ENCODE measurements around the gene NCOA7. TPM values are rescaled to one million over a fixed set of nuclear protein-coding genes. Genes with fewer than 3 reads are reported as not detected.

Gene NCOA7
- total RNA-seq, 1 donor from 2014 or later = 74.9 TPM

DNA sequence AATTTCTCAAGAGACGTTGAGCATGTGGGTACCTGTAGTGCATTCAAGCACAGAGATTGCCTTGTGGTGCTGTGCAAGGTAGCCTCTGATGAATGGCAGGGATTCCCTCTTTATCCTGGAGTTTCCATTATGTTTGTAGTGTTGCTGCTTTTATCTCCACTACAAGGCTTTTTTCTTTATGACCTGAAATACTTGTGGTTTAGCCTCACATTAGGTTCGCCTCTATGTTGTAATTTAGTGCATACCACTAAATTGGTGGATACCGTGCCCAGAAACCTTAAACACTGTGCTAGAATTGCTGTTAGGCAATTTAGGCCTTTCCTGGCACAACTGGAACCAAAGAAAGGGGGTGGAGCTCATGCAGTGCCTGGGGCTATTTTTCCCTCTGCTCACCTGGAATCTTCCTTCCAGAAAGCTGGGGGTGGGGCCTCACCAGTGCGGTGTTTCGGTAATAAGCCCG, 76.8 kb downstream of the NCOA7 start:
- DNase-seq (ENCODE audit: low spot score) = no peak
- Mint-ChIP-seq H3K4me1 (ENCODE audit: low read depth) (peaks cover 18% of the 10 kb centered on the region), H3K9me3 (ENCODE audit: low read depth) (no peaks in the 10 kb centered on the region), H3K4me3 (ENCODE audit: unreplicated experiment) (no peak overlapping the region), H3K36me3 (ENCODE audit: low read depth) (peaks cover 9% of the 10 kb centered on the region), H3K27me3 (ENCODE audit: low read depth) (no peaks in the 10 kb centered on the region), H3K27ac (ENCODE audit: unreplicated experiment) (no peak overlapping the region)
- TF ChIP-seq, protein P1, sequence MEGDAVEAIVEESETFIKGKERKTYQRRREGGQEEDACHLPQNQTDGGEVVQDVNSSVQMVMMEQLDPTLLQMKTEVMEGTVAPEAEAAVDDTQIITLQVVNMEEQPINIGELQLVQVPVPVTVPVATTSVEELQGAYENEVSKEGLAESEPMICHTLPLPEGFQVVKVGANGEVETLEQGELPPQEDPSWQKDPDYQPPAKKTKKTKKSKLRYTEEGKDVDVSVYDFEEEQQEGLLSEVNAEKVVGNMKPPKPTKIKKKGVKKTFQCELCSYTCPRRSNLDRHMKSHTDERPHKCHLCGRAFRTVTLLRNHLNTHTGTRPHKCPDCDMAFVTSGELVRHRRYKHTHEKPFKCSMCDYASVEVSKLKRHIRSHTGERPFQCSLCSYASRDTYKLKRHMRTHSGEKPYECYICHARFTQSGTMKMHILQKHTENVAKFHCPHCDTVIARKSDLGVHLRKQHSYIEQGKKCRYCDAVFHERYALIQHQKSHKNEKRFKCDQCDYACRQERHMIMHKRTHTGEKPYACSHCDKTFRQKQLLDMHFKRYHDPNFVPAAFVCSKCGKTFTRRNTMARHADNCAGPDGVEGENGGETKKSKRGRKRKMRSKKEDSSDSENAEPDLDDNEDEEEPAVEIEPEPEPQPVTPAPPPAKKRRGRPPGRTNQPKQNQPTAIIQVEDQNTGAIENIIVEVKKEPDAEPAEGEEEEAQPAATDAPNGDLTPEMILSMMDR (IDR thresholded peaks at IDR 0.05) = no peak

DNA sequence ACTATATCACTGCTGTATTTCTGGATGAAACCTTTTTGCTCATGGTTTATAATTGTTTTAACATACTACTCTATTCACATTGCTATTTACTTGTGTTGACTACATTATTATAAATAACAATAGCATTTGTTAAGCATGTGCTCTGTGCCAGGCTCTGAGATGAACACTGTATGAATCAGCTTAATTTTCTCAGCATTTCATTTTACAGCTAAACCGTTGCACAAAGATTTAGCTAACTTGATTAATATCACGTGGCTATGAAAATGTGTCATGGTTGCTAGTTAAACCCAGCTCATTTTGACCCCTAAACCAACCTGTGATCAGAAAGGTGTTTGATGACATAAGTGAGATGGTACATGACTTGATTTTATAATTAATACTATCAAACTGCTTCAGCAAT, 77.5 kb downstream of the NCOA7 start:
- H3K36me3 Mint-ChIP-seq (ENCODE audit: low read depth) = peaks cover 9% of the 10 kb centered on the region
- no peak overlapping the region for H3K27ac Mint-ChIP-seq (ENCODE audit: unreplicated experiment)
- H3K4me1 Mint-ChIP-seq (ENCODE audit: low read depth) = peaks cover 25% of the 10 kb centered on the region
- H3K4me3 Mint-ChIP-seq (ENCODE audit: unreplicated experiment) = no peak overlapping the region
- TF ChIP-seq, protein P1 (IDR thresholded peaks at IDR 0.05) = no peak
- DNase-seq (ENCODE audit: low spot score) = no peak
- H3K9me3 Mint-ChIP-seq (ENCODE audit: low read depth) = no peaks in the 10 kb centered on the region
- no peaks in the 10 kb centered on the region for H3K27me3 Mint-ChIP-seq (ENCODE audit: low read depth)

DNA sequence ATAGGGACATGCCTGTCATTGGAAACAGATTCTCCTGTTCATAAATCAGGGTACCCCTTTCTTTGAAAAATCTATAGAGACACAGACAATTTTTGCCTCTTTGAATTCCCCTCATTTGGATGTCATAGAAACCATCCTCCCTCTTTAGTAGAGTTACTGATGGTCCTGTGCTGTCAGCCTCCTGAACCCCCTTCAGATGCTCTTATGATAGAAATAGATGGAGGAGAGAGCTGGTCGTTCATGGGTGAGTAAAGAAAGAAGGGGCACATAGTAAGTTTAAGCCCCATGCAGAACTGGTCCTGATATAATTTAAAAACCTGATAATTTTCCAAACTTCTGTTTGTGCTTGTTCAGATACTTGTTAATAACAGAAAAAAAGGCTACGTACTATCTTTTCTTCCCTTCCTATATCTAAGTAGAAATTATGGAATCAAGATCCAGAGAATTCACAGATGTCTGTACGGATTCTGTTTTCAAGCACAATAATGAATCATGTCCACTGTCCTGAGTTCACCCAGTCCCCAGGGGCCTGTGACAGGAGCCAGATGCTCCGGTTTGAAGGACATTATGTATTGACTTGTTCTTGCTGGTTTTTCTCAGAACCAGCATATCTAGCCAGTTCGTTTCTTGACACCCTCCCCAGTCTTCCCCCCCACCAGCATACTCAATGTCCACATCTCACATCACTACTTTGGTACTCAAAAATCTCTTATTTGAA, 78.1 kb downstream of the NCOA7 start:
- H3K27ac Mint-ChIP-seq (ENCODE audit: unreplicated experiment) = no peak overlapping the region
- TF ChIP-seq, protein P1 (IDR thresholded peaks at IDR 0.05) = no peak
- H3K4me3 Mint-ChIP-seq (ENCODE audit: unreplicated experiment) = no peak overlapping the region
- no peaks in the 10 kb centered on the region for H3K27me3 Mint-ChIP-seq (ENCODE audit: low read depth)
- H3K4me1 Mint-ChIP-seq (ENCODE audit: low read depth) = peaks cover 29% of the 10 kb centered on the region
- DNase-seq (ENCODE audit: low spot score) = no peak
- no peaks in the 10 kb centered on the region for H3K9me3 Mint-ChIP-seq (ENCODE audit: low read depth)
- peaks cover 9% of the 10 kb centered on the region for H3K36me3 Mint-ChIP-seq (ENCODE audit: low read depth)

DNA sequence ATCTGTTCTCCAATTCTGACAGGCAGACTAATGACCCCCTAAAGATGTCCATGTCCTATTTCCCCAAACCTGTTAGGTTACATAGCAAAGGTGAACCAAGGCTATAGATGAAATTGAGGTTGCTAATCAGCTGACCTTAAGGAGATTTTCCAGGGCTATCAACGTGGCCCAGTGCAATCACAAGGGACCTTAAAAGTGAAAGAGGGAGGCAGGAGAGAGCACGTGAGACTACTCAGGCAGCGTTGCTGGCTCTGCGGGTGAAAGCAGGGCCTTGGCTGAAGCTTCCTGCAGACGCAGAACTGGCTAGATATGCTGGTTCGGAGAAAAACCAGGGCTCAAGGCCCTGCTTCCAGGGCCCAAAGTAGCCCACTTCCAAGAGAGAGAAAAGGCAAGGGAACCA, 78.7 kb downstream of the NCOA7 start:
- no peaks in the 10 kb centered on the region for H3K9me3 Mint-ChIP-seq (ENCODE audit: low read depth)
- H3K36me3 Mint-ChIP-seq (ENCODE audit: low read depth) = peaks cover 9% of the 10 kb centered on the region

DNA sequence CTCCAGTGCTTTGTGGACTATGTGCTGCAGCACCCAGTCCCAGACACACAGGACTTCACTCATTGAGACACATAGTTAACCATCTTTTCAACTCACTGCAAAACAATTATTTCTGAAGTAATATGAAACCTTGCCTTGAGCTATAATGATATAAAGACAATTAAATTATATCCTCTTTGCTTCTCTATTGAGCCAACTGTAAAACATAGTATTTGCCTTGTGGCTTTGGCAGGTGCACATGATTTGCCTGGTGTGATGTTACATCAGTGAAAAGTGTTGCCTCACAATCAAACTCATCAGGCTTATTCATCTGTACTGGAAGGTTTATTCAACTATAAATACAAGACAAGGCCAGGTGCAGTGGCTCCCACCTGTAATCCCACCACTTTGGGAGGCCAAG, 80.6 kb downstream of the NCOA7 start:
- Mint-ChIP-seq H3K4me1 (ENCODE audit: low read depth) (peaks cover 29% of the 10 kb centered on the region), H3K4me3 (ENCODE audit: unreplicated experiment) (no peak overlapping the region), H3K27me3 (ENCODE audit: low read depth) (no peaks in the 10 kb centered on the region), H3K36me3 (ENCODE audit: low read depth) (peaks cover 17% of the 10 kb centered on the region), H3K9me3 (ENCODE audit: low read depth) (no peaks in the 10 kb centered on the region), H3K27ac (ENCODE audit: unreplicated experiment) (peak overlapping the region; percentile 22)
- no peak for DNase-seq (ENCODE audit: low spot score)
- TF ChIP-seq, protein P1 (IDR thresholded peaks at IDR 0.05) = no peak

More for the DNA sequence above, 78.7 kb downstream of the NCOA7 start:
- no peak for DNase-seq (ENCODE audit: low spot score)
- Mint-ChIP-seq H3K4me3 (ENCODE audit: unreplicated experiment) (no peak overlapping the region), H3K27me3 (ENCODE audit: low read depth) (no peaks in the 10 kb centered on the region), H3K4me1 (ENCODE audit: low read depth) (peaks cover 29% of the 10 kb centered on the region), H3K27ac (ENCODE audit: unreplicated experiment) (no peak overlapping the region)
- TF ChIP-seq, protein P1 (IDR thresholded peaks at IDR 0.05) = no peak
